ENCODE results near the gene TEX52.
A peak's percentile ranks its signal among the peaks of the same experiment; 100 is the strongest.

TEX52 gene

GRCh38 chr12:2842948-2843347 is 13.9 kb downstream of the TEX52 start:
- Histone ChIP-seq H3K4me2 (no peak overlapping the region), H3K4me3 (no peak overlapping the region), H3K9ac (no peak overlapping the region), H3K27me3 (no peaks in the 10 kb centered on the region), H4K20me1 (peaks cover 0 to 9% (median 0%) of the 10 kb centered on the region in 11 experiments; a peak in 2 of 22 replicates), H3K9me3 (replicated peaks in 1 of 11) (no peaks in the 10 kb centered on the region), H3K4me1 (no peaks in the 10 kb centered on the region), H3K27ac (no peak overlapping the region), H3K36me3 (peaks cover 0 to 51% (median 20%) of the 10 kb centered on the region in 11 experiments; a peak in 15 of 22 replicates)
- TF ChIP-seq Cebpa-rat (IDR thresholded peaks at IDR 0.05): no peak

GRCh38 chr12:2841056-2841650 is 15.7 kb downstream of the TEX52 start:
- Histone ChIP-seq H3K9me3 (replicated peaks in 1 of 11) (no peaks in the 10 kb centered on the region), H3K27me3 (no peaks in the 10 kb centered on the region), H4K20me1 (peaks cover 0 to 6% (median 0%) of the 10 kb centered on the region in 11 experiments; a peak in 2 of 22 replicates), H3K9ac (no peak overlapping the region), H3K4me3 (no peak overlapping the region), H3K4me2 (no peak overlapping the region), H3K27ac (no peak overlapping the region), H3K36me3 (peaks cover 0 to 61% (median 20%) of the 10 kb centered on the region in 11 experiments; a peak in 15 of 22 replicates), H3K4me1 (peaks cover 0 to 7% (median 0%) of the 10 kb centered on the region in 10 experiments; a peak in 5 of 20 replicates)
- TF ChIP-seq Cebpa-rat (IDR thresholded peaks at IDR 0.05): no peak

GRCh38 chr12:2836574-2836973 is 20.3 kb downstream of the TEX52 start:
- peaks cover 0 to 24% (median 0%) of the 10 kb centered on the region in 11 experiments; a peak in 4 of 22 replicates for H4K20me1 ChIP-seq
- no peak for TF ChIP-seq Cebpa-rat (IDR thresholded peaks at IDR 0.05)
- H3K4me3 ChIP-seq: no peak overlapping the region
- H3K27me3 ChIP-seq: no peaks in the 10 kb centered on the region
- H3K27ac ChIP-seq: no peak overlapping the region
- peaks cover 2 to 58% (median 13%) of the 10 kb centered on the region in 11 experiments; a peak in 15 of 22 replicates for H3K36me3 ChIP-seq
- H3K9me3 ChIP-seq (replicated peaks in 1 of 11): no peaks in the 10 kb centered on the region
- peak overlapping the region in 2 of 11 experiments; percentile 64 to 68; a peak in 2 of 22 replicates for H3K4me2 ChIP-seq
- H3K9ac ChIP-seq: no peak overlapping the region
- peaks cover 0 to 39% (median 0%) of the 10 kb centered on the region in 10 experiments; a peak in 6 of 20 replicates for H3K4me1 ChIP-seq

GRCh38 chr12:2835691-2836403 is 21.0 kb downstream of the TEX52 start:
- no peak for TF ChIP-seq Cebpa-rat (IDR thresholded peaks at IDR 0.05)
- no peak overlapping the region for H3K4me3 ChIP-seq

GRCh38 chr12:2834581-2835491 is 22.0 kb downstream of the TEX52 start, which contains the start of gene NRIP2:
Gene NRIP2 (minus strand): TSS chr12:2835035. CDS start chr12:2834983, 52 bp downstream.
- no peak for TF ChIP-seq Cebpa-rat (IDR thresholded peaks at IDR 0.05)
- peaks cover 0 to 24% (median 0%) of the 10 kb centered on the region in 11 experiments; a peak in 4 of 22 replicates for H4K20me1 ChIP-seq
- H3K9me3 ChIP-seq (replicated peaks in 1 of 11): no peaks in the 10 kb centered on the region
- peaks cover 7 to 65% (median 20%) of the 10 kb centered on the region in 11 experiments; a peak in 18 of 22 replicates for H3K36me3 ChIP-seq
- H3K27me3 ChIP-seq: no peaks in the 10 kb centered on the region
- H3K4me1 ChIP-seq: peaks cover 0 to 39% (median 0%) of the 10 kb centered on the region in 10 experiments; a peak in 6 of 20 replicates
- H3K27ac ChIP-seq: no peak within 1 kb of the TSS
- no peak within 1 kb of the TSS for H3K9ac ChIP-seq
- H3K4me3 ChIP-seq: no peak within 1 kb of the TSS
- H3K4me2 ChIP-seq: peak within 1 kb of the TSS in 3 of 11 experiments; percentile 64 to 68 (median 64); a peak in 6 of 22 replicates

More at GRCh38 chr12:2835691-2836403, 21.0 kb downstream of the TEX52 start:
- Histone ChIP-seq H3K9ac (no peak overlapping the region), H3K4me2 (peak overlapping the region in 2 of 11 experiments; percentile 64 to 68; a peak in 4 of 22 replicates), H4K20me1 (peaks cover 0 to 24% (median 0%) of the 10 kb centered on the region in 11 experiments; a peak in 4 of 22 replicates), H3K27me3 (no peaks in the 10 kb centered on the region), H3K36me3 (peaks cover 2 to 58% (median 13%) of the 10 kb centered on the region in 11 experiments; a peak in 16 of 22 replicates), H3K9me3 (replicated peaks in 1 of 11) (no peaks in the 10 kb centered on the region), H3K4me1 (peaks cover 0 to 39% (median 0%) of the 10 kb centered on the region in 10 experiments; a peak in 6 of 20 replicates), H3K27ac (no peak overlapping the region)

- H3K36me3 ChIP-seq: peaks cover 14 to 64% (median 27%) of the 10 kb centered on the region in 11 experiments
- no peak for TF ChIP-seq Cebpa-rat (IDR thresholded peaks at IDR 0.05)
- H3K27me3 ChIP-seq: no peaks in the 10 kb centered on the region
- no peak overlapping the region for H3K4me3 ChIP-seq
- H3K9me3 ChIP-seq (replicated peaks in 1 of 11): no peaks in the 10 kb centered on the region
- no peak overlapping the region for H3K27ac ChIP-seq
- peaks cover 0 to 24% (median 0%) of the 10 kb centered on the region in 11 experiments; a peak in 4 of 22 replicates for H4K20me1 ChIP-seq
- H3K9ac ChIP-seq: no peak overlapping the region
- peaks cover 0 to 39% (median 0%) of the 10 kb centered on the region in 10 experiments; a peak in 6 of 20 replicates for H3K4me1 ChIP-seq
- peak overlapping the region in 3 of 11 experiments; percentile 64 to 68 (median 64); a peak in 6 of 22 replicates for H3K4me2 ChIP-seq
These were observed 23.0 kb downstream of the TEX52 start for GRCh38 chr12:2833810-2834209.

- Histone ChIP-seq H3K27me3 (no peaks in the 10 kb centered on the region), H3K4me3 (no peak overlapping the region), H3K27ac (no peak overlapping the region), H3K9ac (no peak overlapping the region), H3K36me3 (peaks cover 18 to 64% (median 31%) of the 10 kb centered on the region in 11 experiments), H3K4me1 (peaks cover 0 to 39% (median 0%) of the 10 kb centered on the region in 10 experiments; a peak in 6 of 20 replicates), H3K4me2 (peak overlapping the region in 3 of 11 experiments; percentile 32 to 64 (median 64); a peak in 5 of 22 replicates), H4K20me1 (peaks cover 0 to 24% (median 0%) of the 10 kb centered on the region in 11 experiments; a peak in 4 of 22 replicates), H3K9me3 (replicated peaks in 1 of 11) (no peaks in the 10 kb centered on the region)
- no peak for TF ChIP-seq Cebpa-rat (IDR thresholded peaks at IDR 0.05)
These were observed 23.5 kb downstream of the TEX52 start for GRCh38 chr12:2833327-2833726.

GRCh38 chr12:2832550-2833127 is 24.2 kb downstream of the TEX52 start:
- Histone ChIP-seq H3K36me3 (peaks cover 25 to 64% (median 38%) of the 10 kb centered on the region in 11 experiments), H3K27me3 (no peaks in the 10 kb centered on the region), H3K9ac (no peak overlapping the region), H3K27ac (no peak overlapping the region), H3K4me1 (peaks cover 0 to 39% (median 0%) of the 10 kb centered on the region in 10 experiments; a peak in 6 of 20 replicates), H4K20me1 (peaks cover 0 to 24% (median 0%) of the 10 kb centered on the region in 11 experiments; a peak in 4 of 22 replicates), H3K9me3 (replicated peaks in 1 of 11) (no peaks in the 10 kb centered on the region), H3K4me2 (no peak overlapping the region), H3K4me3 (no peak overlapping the region)
- no peak for TF ChIP-seq Cebpa-rat (IDR thresholded peaks at IDR 0.05)

Data from BLaER1 treated with 17β-estradiol and CSF1 and Interleukin-3, amounts not matched to agents 10 nM and 100 nM (cell line).